CD4-positive, CD25-positive, alpha-beta regulatory T cell (primary cell): ENCODE results near the gene KIF26B. TPM values are rescaled to one million over a fixed set of nuclear protein-coding genes. Genes with fewer than 3 reads are reported as not detected.

Experiments used
- ATAC-seq, 2 donors: fragments of 150-1000 bp; cut with Tn5 transposase; one replicate each; pipeline ENCODE4 v1.10.0; 2021; ENCODE audit warnings: low read depth in 2 of 2, moderate number of reproducible peaks in 2 of 2, moderate library complexity in 1 of 2
- DNase-seq, 3 donors: peaks; one replicate each; pipeline versions ENCODE4 v3.0.0 to v3.0.0-alpha.2; 2012 to 2022; ENCODE audit warnings: mixed read lengths in 1 of 3
- H3K27ac ChIP-seq: one replicate; pipeline ENCODE4 v1.7.0; 2013; ENCODE audit warnings: mild to moderate bottlenecking, low read length; ENCODE audit not compliant: insufficient read depth, poor library complexity, severe bottlenecking
- H3K27me3 ChIP-seq: one replicate; pipeline ENCODE4 v1.7.0; 2013; ENCODE audit warnings: low read length; ENCODE audit not compliant: control insufficient read depth, insufficient read depth
- H3K36me3 ChIP-seq: one replicate; pipeline ENCODE4 v1.7.0; 2013; ENCODE audit warnings: mild to moderate bottlenecking, low read length, moderate library complexity; ENCODE audit not compliant: control insufficient read depth, insufficient read depth
- H3K4me1 ChIP-seq: 2 replicates; pipeline ENCODE4 v1.7.0; 2013; ENCODE audit warnings: mild to moderate bottlenecking, low read length; ENCODE audit not compliant: insufficient read depth, control insufficient read depth, poor library complexity, severe bottlenecking
- H3K4me3 ChIP-seq: one replicate; pipeline ENCODE4 v1.7.0; 2013; ENCODE audit warnings: low read depth, mild to moderate bottlenecking, low read length, moderate library complexity
- H3K9me3 ChIP-seq, 2 experiments: 1 replicate in 1 of 2; 2 replicates in 1 of 2; pipeline ENCODE4 v1.7.0; 2013; ENCODE audit warnings: low read length in 2 of 2, mild to moderate bottlenecking in 1 of 2, moderate library complexity in 1 of 2; ENCODE audit not compliant: control insufficient read depth in 2 of 2
- H3K27ac Mint-ChIP-seq, 3 donors: one replicate each; pipeline ENCODE4 v1.8.0; 2020 to 2022; ENCODE audit warnings: mild to moderate bottlenecking in 3 of 3, mixed read lengths in 3 of 3, moderate library complexity in 2 of 3
- H3K27me3 Mint-ChIP-seq: one replicate; pipeline ENCODE4 v1.8.0; 2022; ENCODE audit warnings: mild to moderate bottlenecking, mixed read lengths
- H3K36me3 Mint-ChIP-seq: one replicate; pipeline ENCODE4 v1.8.0; 2020; ENCODE audit warnings: mixed read lengths
- H3K4me1 Mint-ChIP-seq, 4 donors: one replicate each; pipeline ENCODE4 v1.8.0; 2020 to 2022; ENCODE audit warnings: mixed read lengths in 4 of 4, mild to moderate bottlenecking in 1 of 4
- H3K4me3 Mint-ChIP-seq, 4 donors: one replicate each; pipeline ENCODE4 v1.8.0; 2020 to 2022; ENCODE audit warnings: mild to moderate bottlenecking in 4 of 4, mixed read lengths in 4 of 4, moderate library complexity in 3 of 4
- H3K9me3 Mint-ChIP-seq, 7 donors: one replicate each; pipeline ENCODE4 v1.8.0; 2020 to 2022; ENCODE audit warnings: mixed read lengths in 7 of 7, mild to moderate bottlenecking in 3 of 7, moderate library complexity in 2 of 7
- polyA plus RNA-seq, 4 donors: library from polyadenylated mRNA; unstranded; fragments of 300-500 nt; fragmentation: Illumina TruSeq; gene quantifications; one replicate each; pipeline ENCODE4 v1.2.3, GENCODE V29; 2021
- total RNA-seq: library from RNA; stranded (reverse); gene quantifications from one replicate; pipeline ENCODE4 v1.2.3, GENCODE V29; 2022

KIF26B gene
- total and polyA plus RNA-seq, 5 donors from 2014 or later = not detected

DNA sequence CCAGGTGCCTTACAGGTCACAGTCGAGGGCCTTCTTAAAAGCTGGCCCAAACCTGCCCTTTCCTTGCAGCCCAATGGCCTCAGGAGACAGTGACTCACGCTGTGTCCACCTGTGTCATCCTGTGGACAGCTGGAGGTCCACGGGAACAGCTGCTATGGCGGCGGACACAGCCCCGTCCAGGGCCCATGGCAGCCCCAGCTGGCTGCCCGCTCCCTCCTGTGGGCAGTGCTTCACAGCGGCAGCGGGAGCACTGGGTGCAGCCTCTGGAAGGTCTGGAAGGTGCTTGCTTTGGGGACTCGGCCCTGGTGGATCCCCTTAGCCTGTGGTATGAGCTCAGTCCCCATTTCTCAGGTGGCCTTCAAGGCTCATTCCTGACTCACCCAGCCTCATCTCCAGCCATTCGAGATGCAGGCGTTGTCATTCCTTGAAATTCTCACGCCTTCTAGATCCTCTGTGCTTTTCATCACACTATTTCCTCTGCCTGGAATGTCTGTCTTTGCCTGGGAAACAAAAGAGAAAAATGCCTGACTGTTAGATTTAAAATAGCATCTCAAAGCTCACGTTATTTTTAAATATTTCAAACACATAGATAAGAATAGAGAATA lies 86.8 kb downstream of the KIF26B start:
- H3K27ac ChIP-seq = no peak overlapping the region
- no peaks in the 10 kb centered on the region for H3K36me3 ChIP-seq
- H3K4me3 Mint-ChIP-seq = no peak overlapping the region
- no peaks in the 10 kb centered on the region for H3K4me1 ChIP-seq
- H3K27ac Mint-ChIP-seq = no peak overlapping the region
- H3K27me3 Mint-ChIP-seq = no peaks in the 10 kb centered on the region
- peaks cover 0 to 2% (median 0%) of the 10 kb centered on the region in 7 donors for H3K9me3 Mint-ChIP-seq
- DNase-seq (no peak), ATAC-seq (no peak)
- H3K27me3 ChIP-seq = no peaks in the 10 kb centered on the region
- no peaks in the 10 kb centered on the region for H3K9me3 ChIP-seq
- H3K4me3 ChIP-seq = no peak overlapping the region
- H3K36me3 Mint-ChIP-seq = no peaks in the 10 kb centered on the region
- H3K4me1 Mint-ChIP-seq = no peaks in the 10 kb centered on the region

DNA sequence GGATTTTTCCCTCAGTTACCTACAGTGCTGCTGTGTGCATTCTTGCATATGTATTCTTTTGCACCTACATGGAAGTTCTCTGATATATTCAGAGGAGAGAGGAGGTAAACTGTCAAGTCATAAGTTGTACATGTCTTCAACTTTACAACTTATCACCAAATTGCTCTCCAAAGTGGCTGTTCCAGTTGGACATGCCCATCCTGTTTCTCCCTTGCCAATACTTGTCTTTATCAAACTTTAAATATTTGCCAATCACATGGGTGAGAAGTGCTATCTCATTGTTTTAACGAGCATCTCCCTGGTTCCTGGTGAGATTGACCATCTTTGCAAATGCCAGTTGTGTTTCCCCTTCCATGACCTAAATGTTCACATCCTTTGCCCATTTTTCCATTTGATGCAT lies 88.2 kb downstream of the KIF26B start:
- no peaks in the 10 kb centered on the region for H3K36me3 ChIP-seq
- H3K27me3 ChIP-seq = no peaks in the 10 kb centered on the region
- H3K4me3 ChIP-seq = no peak overlapping the region
- no peaks in the 10 kb centered on the region for H3K4me1 ChIP-seq
- no peak for ATAC-seq
- no peak overlapping the region for H3K27ac Mint-ChIP-seq
- no peaks in the 10 kb centered on the region for H3K36me3 Mint-ChIP-seq
- H3K27me3 Mint-ChIP-seq = no peaks in the 10 kb centered on the region
- H3K4me1 Mint-ChIP-seq = no peaks in the 10 kb centered on the region
- no peak for DNase-seq
- no peaks in the 10 kb centered on the region for H3K9me3 ChIP-seq
- no peak overlapping the region for H3K4me3 Mint-ChIP-seq
- peaks cover 0 to 1% (median 0%) of the 10 kb centered on the region in 7 donors for H3K9me3 Mint-ChIP-seq
- H3K27ac ChIP-seq = no peak overlapping the region

DNA sequence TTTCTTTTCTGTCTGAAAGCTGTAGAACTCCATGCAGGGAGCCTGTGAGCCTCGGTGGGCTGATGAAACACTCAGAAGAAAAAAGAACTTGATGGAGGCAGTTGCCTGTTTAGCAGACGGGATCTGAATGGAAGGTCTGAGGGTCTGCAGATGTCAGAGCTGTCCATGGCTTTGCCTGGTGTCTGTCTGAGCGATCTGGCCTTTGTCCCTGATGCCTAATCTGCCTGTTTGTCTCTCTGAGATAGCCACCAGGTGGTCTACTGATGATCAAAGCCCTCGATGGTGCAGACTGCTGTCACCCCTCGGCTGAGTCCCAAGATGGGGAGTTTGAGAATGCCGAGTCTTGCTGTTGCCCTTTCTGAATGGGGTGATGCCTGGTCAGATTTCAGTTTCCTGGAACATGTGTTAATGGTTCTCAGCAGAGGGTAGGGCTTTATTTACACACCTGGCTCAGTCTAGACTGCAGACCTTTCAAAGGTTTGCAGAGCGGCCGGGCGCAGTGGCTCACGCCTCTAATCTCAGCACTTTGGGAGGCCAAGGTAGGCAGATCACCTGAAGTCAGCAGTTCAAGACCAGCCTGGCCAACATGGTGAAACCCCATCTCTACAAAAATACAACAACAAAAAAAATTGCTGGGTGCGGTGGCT lies 90.4 kb downstream of the KIF26B start:
- no peak overlapping the region for H3K4me3 ChIP-seq
- no peaks in the 10 kb centered on the region for H3K36me3 ChIP-seq
- H3K4me1 ChIP-seq = no peaks in the 10 kb centered on the region
- Mint-ChIP-seq H3K4me3 (no peak overlapping the region), H3K27ac (no peak overlapping the region), H3K4me1 (no peaks in the 10 kb centered on the region), H3K36me3 (no peaks in the 10 kb centered on the region), H3K9me3 (no peaks in the 10 kb centered on the region), H3K27me3 (no peaks in the 10 kb centered on the region)
- no peak overlapping the region for H3K27ac ChIP-seq
- no peaks in the 10 kb centered on the region for H3K27me3 ChIP-seq
- ATAC-seq (no peak), DNase-seq (no peak)
- H3K9me3 ChIP-seq = no peaks in the 10 kb centered on the region

DNA sequence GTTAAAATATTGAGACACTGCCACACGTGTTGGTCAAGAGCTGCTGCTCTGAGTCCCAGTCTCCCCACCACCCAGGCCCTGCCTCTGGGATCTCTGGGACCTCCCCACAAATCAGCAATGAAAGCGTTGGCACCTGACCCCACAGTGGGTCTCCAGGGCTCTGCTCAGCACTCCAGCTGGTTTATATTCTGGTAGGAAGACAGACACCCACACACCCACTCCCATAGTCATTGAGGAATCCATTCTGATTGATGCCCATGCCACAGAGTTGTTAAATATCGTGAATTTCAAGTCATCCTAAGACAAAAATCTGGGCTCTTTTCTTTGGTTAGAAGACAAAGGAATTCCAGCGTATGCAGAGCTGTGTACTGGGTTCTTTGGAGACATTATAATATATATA lies 91.6 kb downstream of the KIF26B start:
- ATAC-seq = no peak
- no peak for DNase-seq
- H3K4me3 ChIP-seq = no peak overlapping the region

DNA sequence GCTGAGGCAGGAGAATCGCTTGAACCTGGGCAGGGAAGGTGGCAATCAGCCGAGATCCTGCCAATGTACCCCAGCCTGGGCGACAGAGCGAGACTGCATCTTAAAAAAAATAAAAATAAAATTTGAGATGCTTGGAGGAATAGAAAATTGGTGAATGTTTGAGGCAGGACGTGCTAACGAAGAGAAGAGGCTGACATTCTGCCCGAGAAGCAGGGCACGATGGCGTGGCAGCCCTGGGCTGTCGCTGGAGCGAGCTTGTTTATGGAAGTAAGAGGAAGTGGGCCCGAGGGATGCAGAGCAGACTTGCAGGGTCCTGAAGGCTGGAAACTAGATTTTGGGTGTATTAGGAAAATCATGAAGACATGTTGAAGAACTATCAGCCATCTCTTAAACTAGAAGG lies 92.6 kb downstream of the KIF26B start:
- DNase-seq (no peak), ATAC-seq (no peak)
- Histone ChIP-seq H3K36me3 (no peaks in the 10 kb centered on the region), H3K9me3 (no peaks in the 10 kb centered on the region), H3K4me3 (no peak overlapping the region), H3K27ac (no peak overlapping the region), H3K4me1 (no peaks in the 10 kb centered on the region), H3K27me3 (no peaks in the 10 kb centered on the region)
- Mint-ChIP-seq H3K36me3 (no peaks in the 10 kb centered on the region), H3K27ac (no peak overlapping the region), H3K4me1 (no peaks in the 10 kb centered on the region), H3K4me3 (no peak overlapping the region), H3K9me3 (peaks cover 0 to 2% (median 0%) of the 10 kb centered on the region in 7 donors), H3K27me3 (no peaks in the 10 kb centered on the region)

More for the DNA sequence above, 91.6 kb downstream of the KIF26B start:
- Mint-ChIP-seq H3K4me1 (no peaks in the 10 kb centered on the region), H3K27me3 (no peaks in the 10 kb centered on the region), H3K36me3 (no peaks in the 10 kb centered on the region), H3K27ac (no peak overlapping the region), H3K9me3 (no peaks in the 10 kb centered on the region), H3K4me3 (no peak overlapping the region)
- Histone ChIP-seq H3K4me1 (no peaks in the 10 kb centered on the region), H3K36me3 (no peaks in the 10 kb centered on the region), H3K27ac (no peak overlapping the region), H3K9me3 (no peaks in the 10 kb centered on the region), H3K27me3 (no peaks in the 10 kb centered on the region)

DNA sequence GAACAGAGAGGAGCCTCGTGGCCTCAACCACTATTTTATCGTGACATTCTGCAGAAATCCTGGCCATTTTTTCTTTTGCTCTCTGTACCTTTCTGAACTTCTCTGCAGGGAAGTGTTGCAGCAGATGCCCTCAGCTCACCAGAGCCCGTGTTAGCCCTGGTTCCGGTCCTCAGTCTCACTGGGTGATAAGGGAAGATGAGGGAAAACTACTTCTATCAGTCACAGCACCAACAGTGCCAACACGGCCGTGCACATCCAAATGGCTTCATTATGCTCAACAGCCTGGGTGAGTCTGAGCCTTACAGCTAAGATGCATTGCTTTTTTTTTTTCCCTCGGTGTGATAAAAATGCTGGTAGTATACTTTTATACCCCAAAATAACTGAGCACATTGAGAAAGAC lies 93.0 kb downstream of the KIF26B start:
- Histone ChIP-seq H3K4me3 (no peak overlapping the region), H3K4me1 (no peaks in the 10 kb centered on the region), H3K27me3 (no peaks in the 10 kb centered on the region), H3K27ac (no peak overlapping the region), H3K36me3 (no peaks in the 10 kb centered on the region), H3K9me3 (peaks cover 0 to 2% of the 10 kb centered on the region in 2 experiments)
- no peak overlapping the region for H3K4me3 Mint-ChIP-seq
- no peak overlapping the region for H3K27ac Mint-ChIP-seq
- ATAC-seq (no peak), DNase-seq (no peak)
- peaks cover 0 to 5% (median 0%) of the 10 kb centered on the region in 7 donors for H3K9me3 Mint-ChIP-seq
- no peaks in the 10 kb centered on the region for H3K36me3 Mint-ChIP-seq
- H3K4me1 Mint-ChIP-seq = no peaks in the 10 kb centered on the region
- H3K27me3 Mint-ChIP-seq = no peaks in the 10 kb centered on the region

DNA sequence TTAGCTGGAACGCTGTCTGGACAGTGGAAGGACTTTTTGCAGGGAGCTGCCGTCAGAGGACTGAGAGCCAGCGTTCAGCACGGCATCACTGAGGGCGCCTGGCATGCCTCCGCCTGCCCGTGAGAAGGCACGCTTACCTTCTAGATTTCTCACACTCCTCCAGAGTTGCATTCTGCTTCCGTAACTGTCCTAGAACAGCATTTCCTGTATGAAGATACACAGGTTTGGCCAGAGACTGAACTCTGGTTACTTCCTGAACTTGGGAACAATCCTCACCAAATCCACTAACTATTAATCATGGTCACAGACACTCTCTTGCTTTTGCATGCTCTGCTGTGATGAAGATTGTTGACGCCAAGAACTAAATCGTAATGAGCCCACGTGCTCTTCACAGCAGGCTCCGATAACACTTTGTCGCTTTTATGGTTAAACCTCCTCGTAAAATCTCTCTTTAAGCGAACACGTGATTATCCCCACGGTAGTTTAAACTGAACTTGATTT lies 93.5 kb downstream of the KIF26B start:
- Mint-ChIP-seq H3K27ac (no peak overlapping the region), H3K4me1 (no peaks in the 10 kb centered on the region), H3K36me3 (no peaks in the 10 kb centered on the region), H3K27me3 (no peaks in the 10 kb centered on the region), H3K4me3 (no peak overlapping the region), H3K9me3 (peaks cover 0 to 5% (median 0%) of the 10 kb centered on the region in 7 donors)
- Histone ChIP-seq H3K27ac (no peak overlapping the region), H3K4me1 (no peaks in the 10 kb centered on the region), H3K36me3 (no peaks in the 10 kb centered on the region), H3K27me3 (no peaks in the 10 kb centered on the region), H3K9me3 (peaks cover 0 to 2% of the 10 kb centered on the region in 2 experiments), H3K4me3 (no peak overlapping the region)
- ATAC-seq (no peak), DNase-seq (no peak)

DNA sequence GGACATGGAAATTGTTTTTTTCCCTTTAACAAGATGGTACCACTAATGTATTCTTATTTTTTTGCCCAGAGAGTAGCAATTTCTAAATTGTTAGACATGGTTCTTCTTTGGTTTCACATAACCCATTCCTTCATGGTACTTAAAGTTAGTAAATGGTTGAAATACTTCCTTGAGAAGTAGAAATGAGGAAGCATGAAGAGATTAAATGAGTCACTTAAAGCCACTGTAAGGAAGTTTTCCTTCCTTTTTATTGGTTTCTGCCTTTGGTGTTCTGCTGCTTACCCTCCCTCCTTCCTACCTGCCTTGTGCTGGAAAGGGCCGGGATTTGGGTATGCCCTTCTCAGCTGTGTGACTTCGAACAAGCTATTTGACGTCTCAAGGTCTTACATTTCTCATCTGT lies 101.0 kb downstream of the KIF26B start:
- H3K27me3 ChIP-seq = no peaks in the 10 kb centered on the region
- no peak overlapping the region for H3K27ac Mint-ChIP-seq
- no peak overlapping the region for H3K4me3 Mint-ChIP-seq
- peaks cover 0 to 7% (median 0%) of the 10 kb centered on the region in 7 donors for H3K9me3 Mint-ChIP-seq
- DNase-seq (no peak), ATAC-seq (no peak)
- peaks cover 0 to 2% of the 10 kb centered on the region in 2 experiments for H3K9me3 ChIP-seq
- no peaks in the 10 kb centered on the region for H3K4me1 Mint-ChIP-seq
- no peak overlapping the region for H3K4me3 ChIP-seq
- H3K27me3 Mint-ChIP-seq = no peaks in the 10 kb centered on the region
- no peaks in the 10 kb centered on the region for H3K36me3 ChIP-seq
- no peaks in the 10 kb centered on the region for H3K4me1 ChIP-seq
- H3K27ac ChIP-seq = no peak overlapping the region
- H3K36me3 Mint-ChIP-seq = no peaks in the 10 kb centered on the region
